HL-60 (cell line): ENCODE results near the gene GTPBP1.
A peak's percentile ranks its signal among the peaks of the same experiment; 100 is the strongest.

Experiments
- DNase-seq, 2 experiments: peaks; one replicate each; pipeline ENCODE4 v3.0.0-alpha.2; 2010 to 2020; ENCODE audit warnings: low read depth in 1 of 2, low spot score in 1 of 2
- H3K27ac ChIP-seq: fragments of 250-450 bp; sonication (Bioruptor Pico); replicated peaks from 2 replicates; pipeline ENCODE4 v1.5.1; 2020; ENCODE audit warnings: mild to moderate bottlenecking, moderate library complexity
- H3K27me3 ChIP-seq: fragments of 250-450 bp; sonication (Bioruptor Pico); 2 replicates; pipeline ENCODE4 v1.5.1; 2021; ENCODE audit warnings: mild to moderate bottlenecking, moderate library complexity; ENCODE audit not compliant: insufficient read depth, poor library complexity, severe bottlenecking
- H3K4me3 ChIP-seq: replicated peaks from 2 replicates; pipeline ENCODE4 v1.5.1; 2011; ENCODE audit warnings: mild to moderate bottlenecking, control low read depth, low read length; ENCODE audit not compliant: insufficient read depth
- GABPA ChIP-seq: IDR thresholded peaks from 2 replicates; pipeline ENCODE4 v1.6.1; 2012; ENCODE audit warnings: low read depth
- POLR2AphosphoS5 ChIP-seq: IDR thresholded peaks from 2 replicates; pipeline ENCODE4 v1.6.1; 2012; ENCODE audit warnings: low read depth
- REST ChIP-seq: IDR thresholded peaks from 2 replicates; pipeline ENCODE4 v1.6.1; 2012; ENCODE audit warnings: low read depth; ENCODE audit not compliant: insufficient replicate concordance
- SPI1 ChIP-seq: IDR thresholded peaks from 2 replicates; pipeline ENCODE4 v1.6.1; 2012; ENCODE audit warnings: low read depth, mild to moderate bottlenecking, borderline replicate concordance
- TF ChIP-seq, protein P1 (sequence below): IDR thresholded peaks from one replicate; pipeline ENCODE4 v1.5.1; 2011; ENCODE audit warnings: low read length, control low read depth, inconsistent platforms; ENCODE audit not compliant: insufficient read depth

GTPBP1 gene

DNA sequence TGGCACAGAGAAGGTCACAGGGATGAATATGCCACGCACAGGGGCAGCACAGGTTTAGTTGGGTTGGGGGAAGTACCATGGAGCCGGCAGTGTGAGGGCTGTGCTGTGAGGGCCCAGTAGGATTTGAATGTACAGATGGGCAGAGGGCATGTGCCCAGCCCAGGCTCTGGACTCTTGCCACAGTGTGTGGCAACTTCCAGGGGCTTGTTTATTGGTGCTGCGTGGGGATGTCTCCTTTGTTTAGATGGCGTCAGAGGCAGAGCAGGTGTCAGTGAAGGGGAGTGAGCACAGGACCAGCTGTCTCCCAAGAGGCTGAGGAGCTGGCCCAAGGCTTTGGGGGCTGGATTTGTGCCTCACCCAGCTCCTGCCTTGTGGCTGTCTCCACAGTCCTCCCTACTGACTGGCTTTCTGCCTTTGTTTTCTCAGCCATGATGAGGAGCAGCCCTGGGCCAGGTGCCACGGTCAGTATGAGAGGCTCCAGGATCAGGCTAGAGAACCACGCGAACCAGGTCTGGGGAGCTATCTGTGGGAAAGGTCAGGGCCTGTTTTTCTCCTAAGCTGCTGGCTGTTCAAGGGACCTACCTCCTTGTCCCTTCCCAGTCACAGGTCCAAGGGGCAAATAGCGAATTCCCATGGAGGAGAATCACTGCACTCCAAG is 28.1 kb downstream of the GTPBP1 start:
- no peak for DNase-seq
- Histone ChIP-seq H3K27me3 (no peaks in the 10 kb centered on the region), H3K4me3 (no peak overlapping the region), H3K27ac (no peak overlapping the region)
- TF ChIP-seq POLR2AphosphoS5 (0 out of 2 replicates have a peak, but pooled peaks have one; percentile 7), SPI1 (no peak)

GRCh38 chr22:38734421-38735100 is 28.8 kb downstream of the GTPBP1 start:
- no peak for TF ChIP-seq POLR2AphosphoS5
- no peak for TF ChIP-seq SPI1
- no peak for TF ChIP-seq GABPA
- TF ChIP-seq REST: no peak
- TF ChIP-seq, protein P1, sequence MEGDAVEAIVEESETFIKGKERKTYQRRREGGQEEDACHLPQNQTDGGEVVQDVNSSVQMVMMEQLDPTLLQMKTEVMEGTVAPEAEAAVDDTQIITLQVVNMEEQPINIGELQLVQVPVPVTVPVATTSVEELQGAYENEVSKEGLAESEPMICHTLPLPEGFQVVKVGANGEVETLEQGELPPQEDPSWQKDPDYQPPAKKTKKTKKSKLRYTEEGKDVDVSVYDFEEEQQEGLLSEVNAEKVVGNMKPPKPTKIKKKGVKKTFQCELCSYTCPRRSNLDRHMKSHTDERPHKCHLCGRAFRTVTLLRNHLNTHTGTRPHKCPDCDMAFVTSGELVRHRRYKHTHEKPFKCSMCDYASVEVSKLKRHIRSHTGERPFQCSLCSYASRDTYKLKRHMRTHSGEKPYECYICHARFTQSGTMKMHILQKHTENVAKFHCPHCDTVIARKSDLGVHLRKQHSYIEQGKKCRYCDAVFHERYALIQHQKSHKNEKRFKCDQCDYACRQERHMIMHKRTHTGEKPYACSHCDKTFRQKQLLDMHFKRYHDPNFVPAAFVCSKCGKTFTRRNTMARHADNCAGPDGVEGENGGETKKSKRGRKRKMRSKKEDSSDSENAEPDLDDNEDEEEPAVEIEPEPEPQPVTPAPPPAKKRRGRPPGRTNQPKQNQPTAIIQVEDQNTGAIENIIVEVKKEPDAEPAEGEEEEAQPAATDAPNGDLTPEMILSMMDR: no peak
- H3K4me3 ChIP-seq: no peak overlapping the region
- H3K27ac ChIP-seq: no peak overlapping the region
- no peaks in the 10 kb centered on the region for H3K27me3 ChIP-seq
- DNase-seq: no peak

DNA sequence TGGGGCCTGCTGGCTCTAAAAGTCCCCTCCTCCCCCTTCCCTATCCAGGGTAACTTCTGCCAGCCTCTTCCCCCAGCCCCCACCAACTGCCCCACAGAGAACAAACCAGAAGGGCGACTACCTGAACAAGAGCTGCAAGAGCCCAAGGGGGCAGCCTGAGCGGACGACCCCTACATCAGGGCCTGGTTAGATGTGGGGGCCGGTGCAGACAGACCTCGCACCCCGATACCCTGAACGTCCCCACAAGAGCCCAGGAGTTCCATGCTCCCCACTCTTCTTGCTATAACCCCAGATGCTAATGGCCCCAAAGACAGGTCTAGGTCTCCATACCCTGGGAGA is 29.4 kb downstream of the GTPBP1 start:
- Histone ChIP-seq H3K27ac (no peak overlapping the region), H3K4me3 (no peak overlapping the region), H3K27me3 (no peaks in the 10 kb centered on the region)
- TF ChIP-seq, protein P1: no peak
- TF ChIP-seq GABPA (no peak), REST (no peak), SPI1 (no peak), POLR2AphosphoS5 (no peak)
- no peak for DNase-seq

- peak; percentile 51; the same call in 1 of the 2 replicates for TF ChIP-seq POLR2AphosphoS5
- TF ChIP-seq SPI1: no peak
- no peak for DNase-seq
- no peaks in the 10 kb centered on the region for H3K27me3 ChIP-seq
- no peak overlapping the region for H3K4me3 ChIP-seq
- no peak overlapping the region; the same call in 1 of the 2 replicates for H3K27ac ChIP-seq
Observed at GRCh38 chr22:38735465-38736256, 29.9 kb downstream of the GTPBP1 start.
